HEK293T (cell line): ENCODE measurements around the gene SLC4A2.
A peak's percentile ranks its signal among the peaks of the same experiment; 100 is the strongest.

Source experiments
- CTCF ChIA-PET: fragments of 350-600 bp; formaldehyde crosslinking; extraction: SDS; loops from one replicate; lab custom pipeline; 2021; ENCODE audit warnings: antibody characterized with exemption, inconsistent platforms; lab: Yijun Ruan, JAX
- POLR2A ChIA-PET: fragments of 350-600 bp; formaldehyde crosslinking; extraction: SDS; loops from one replicate; lab custom pipeline; 2020; ENCODE audit warnings: antibody characterized with exemption, inconsistent platforms; lab: Yijun Ruan, JAX
- DNase-seq: peaks from one replicate; pipeline ENCODE4 v3.0.0; 2012; ENCODE audit warnings: mixed read lengths; ENCODE audit errors: extremely low spot score
- ARNT ChIP-seq: fragments of 450-650 bp; IDR thresholded peaks from 2 replicates; pipeline ENCODE4 v1.6.1; 2017; ENCODE audit warnings: mild to moderate bottlenecking
- BHLHE40 ChIP-seq: fragments of 450-650 bp; IDR thresholded peaks from 2 replicates; pipeline ENCODE4 v1.6.1; 2016; ENCODE audit warnings: mild to moderate bottlenecking, moderate library complexity, borderline replicate concordance
- CTBP1 ChIP-seq: fragments of 450-650 bp; IDR thresholded peaks from 2 replicates; pipeline ENCODE4 v1.6.1; 2016; ENCODE audit warnings: borderline replicate concordance
- ELF4 ChIP-seq: fragments of 450-650 bp; IDR thresholded peaks from 2 replicates; pipeline ENCODE4 v1.6.1; 2017; ENCODE audit warnings: antibody characterized with exemption
- FOXA1 ChIP-seq: fragments of 450-650 bp; IDR thresholded peaks from 2 replicates; pipeline ENCODE4 v1.6.1; 2016; ENCODE audit warnings: mild to moderate bottlenecking
- FOXK2 ChIP-seq: fragments of 450-650 bp; IDR thresholded peaks from 2 replicates; pipeline ENCODE4 v1.6.1; 2016; ENCODE audit warnings: mild to moderate bottlenecking
- FOXM1 ChIP-seq: fragments of 450-650 bp; IDR thresholded peaks from 2 replicates; pipeline ENCODE4 v1.6.1; 2017; ENCODE audit warnings: mild to moderate bottlenecking, borderline replicate concordance
- HDGF ChIP-seq: fragments of 450-650 bp; IDR thresholded peaks from 2 replicates; pipeline ENCODE4 v1.6.1; 2017; ENCODE audit warnings: antibody characterized with exemption, borderline replicate concordance
- L3MBTL2 ChIP-seq: fragments of 450-650 bp; conservative IDR thresholded peaks from 2 replicates; pipeline ENCODE4 v1.6.1; 2016; ENCODE audit warnings: mild to moderate bottlenecking
- LEF1 ChIP-seq: fragments of 450-650 bp; IDR thresholded peaks from 2 replicates; pipeline ENCODE4 v1.6.1; 2017; ENCODE audit warnings: mild to moderate bottlenecking, borderline replicate concordance
- NFRKB ChIP-seq: fragments of 450-650 bp; IDR thresholded peaks from 2 replicates; pipeline ENCODE4 v1.6.1; 2016; ENCODE audit warnings: mild to moderate bottlenecking, moderate library complexity
- SP1 ChIP-seq: fragments of 450-650 bp; IDR thresholded peaks from 2 replicates; pipeline ENCODE4 v1.6.1; 2017
- SUZ12 ChIP-seq: fragments of 450-650 bp; IDR thresholded peaks from 2 replicates; pipeline ENCODE4 v1.6.1; 2016; ENCODE audit warnings: mild to moderate bottlenecking
- TARDBP ChIP-seq: fragments of 450-650 bp; IDR thresholded peaks from 2 replicates; pipeline ENCODE4 v1.6.1; 2016
- ZNF384 ChIP-seq: fragments of 450-650 bp; IDR thresholded peaks from 2 replicates; pipeline ENCODE4 v1.6.1; 2016
- TF ChIP-seq, protein P1 (sequence below): fragments of 450-650 bp; IDR thresholded peaks from 2 replicates; pipeline ENCODE4 v1.6.1; 2016

Gene SLC4A2

DNA sequence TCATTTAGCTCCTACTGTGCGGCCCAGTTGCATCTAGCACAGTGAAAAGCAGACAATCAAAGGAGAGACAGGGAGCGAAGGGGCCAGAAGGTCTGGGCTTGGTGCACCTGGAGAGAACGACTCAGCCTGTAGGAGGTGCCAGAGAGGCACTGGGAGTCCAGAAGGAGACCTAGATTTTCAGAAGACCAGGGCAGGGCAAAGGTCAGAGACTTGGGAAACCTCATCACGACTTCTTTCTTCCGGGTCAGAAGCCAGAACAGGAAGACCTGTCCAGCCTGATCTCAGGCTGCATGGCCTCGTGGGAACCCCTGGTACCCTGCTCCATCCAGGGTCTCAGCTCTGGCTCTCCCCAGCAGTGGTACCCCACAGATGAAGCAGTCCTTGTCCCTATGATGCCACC is 32.0 kb downstream of the SLC4A2 start:
- peak; percentile 62 for DNase-seq
- ChIA-PET POLR2A (interaction anchor here (0.8 kb wide), 1 partner anchor 31 kb away, joined by 3 read pairs; no protein-coding TSS in a partner anchor), CTCF (interaction anchor here (0.6 kb wide), 1 partner anchor 1319 kb away, joined by 3 read pairs; no protein-coding TSS in a partner anchor)
- TF ChIP-seq, protein P1, sequence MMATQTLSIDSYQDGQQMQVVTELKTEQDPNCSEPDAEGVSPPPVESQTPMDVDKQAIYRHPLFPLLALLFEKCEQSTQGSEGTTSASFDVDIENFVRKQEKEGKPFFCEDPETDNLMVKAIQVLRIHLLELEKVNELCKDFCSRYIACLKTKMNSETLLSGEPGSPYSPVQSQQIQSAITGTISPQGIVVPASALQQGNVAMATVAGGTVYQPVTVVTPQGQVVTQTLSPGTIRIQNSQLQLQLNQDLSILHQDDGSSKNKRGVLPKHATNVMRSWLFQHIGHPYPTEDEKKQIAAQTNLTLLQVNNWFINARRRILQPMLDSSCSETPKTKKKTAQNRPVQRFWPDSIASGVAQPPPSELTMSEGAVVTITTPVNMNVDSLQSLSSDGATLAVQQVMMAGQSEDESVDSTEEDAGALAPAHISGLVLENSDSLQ, result no peak
- no peak for TF ChIP-seq FOXK2
- no peak for TF ChIP-seq SP1
- TF ChIP-seq SUZ12, result no peak
- no peak for TF ChIP-seq FOXM1
- no peak for TF ChIP-seq FOXA1
- TF ChIP-seq ZNF384, result no peak
- TF ChIP-seq ARNT, result no peak
- TF ChIP-seq BHLHE40, result no peak

DNA sequence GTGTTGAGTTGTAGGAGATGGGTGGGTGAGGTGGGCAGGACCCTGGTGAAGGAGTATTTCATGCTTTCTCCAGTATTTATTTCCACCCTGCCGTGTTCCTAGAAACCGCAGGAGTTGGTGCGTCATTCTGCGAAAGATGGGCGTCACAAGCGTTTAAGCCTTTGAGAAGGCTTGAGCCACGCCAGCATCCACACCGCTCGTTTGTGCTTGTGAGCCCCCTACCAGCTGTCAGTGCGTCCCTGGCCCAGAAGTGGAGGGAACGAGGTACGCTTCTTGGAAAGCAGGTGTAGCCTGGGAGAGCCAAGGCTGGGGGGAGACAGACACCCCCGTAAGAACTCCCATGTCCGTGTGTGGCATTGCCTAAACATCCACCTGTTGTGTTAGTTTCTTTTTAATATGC is 32.6 kb downstream of the SLC4A2 start:
- POLR2A ChIA-PET, result interaction anchor here (0.8 kb wide), 1 partner anchor 32 kb away, joined by 3 read pairs; no protein-coding TSS in a partner anchor

DNA sequence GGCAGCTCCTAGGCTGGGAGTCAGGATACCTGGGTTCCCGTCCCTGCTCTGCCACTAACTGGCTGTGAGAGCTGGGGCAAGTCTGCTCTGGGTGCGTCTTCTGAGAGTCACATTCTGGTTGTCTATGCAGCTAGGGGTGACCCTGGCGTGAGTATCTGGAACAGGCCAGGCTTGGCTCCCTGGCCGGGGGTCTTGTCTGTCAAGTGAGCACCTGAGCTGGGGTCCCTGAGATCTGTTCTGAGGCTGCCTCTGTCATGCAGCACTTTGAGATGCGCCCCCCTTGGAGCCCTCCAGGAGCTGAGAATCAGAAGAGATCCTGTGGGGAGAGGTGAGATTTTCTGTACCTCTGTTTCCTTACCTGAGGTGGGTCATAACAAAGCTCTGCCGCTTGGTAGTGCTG is 34.4 kb downstream of the SLC4A2 start:
- CTCF ChIA-PET, result no interaction called here
- POLR2A ChIA-PET, result interaction anchor here (1.2 kb wide), 1 partner anchor 9 kb away, joined by 5 read pairs; no protein-coding TSS in a partner anchor
- no peak for DNase-seq
- TF ChIP-seq ELF4, result no peak

More for the DNA sequence above, 32.6 kb downstream of the SLC4A2 start:
- no peak for DNase-seq
- TF ChIP-seq SP1, result no peak
- no peak for TF ChIP-seq FOXM1
- no peak for TF ChIP-seq ZNF384
- no peak for TF ChIP-seq FOXK2
- no peak for TF ChIP-seq CTBP1
- no peak for TF ChIP-seq ARNT
- TF ChIP-seq SUZ12, result no peak
- TF ChIP-seq, protein P1, result no peak
- no peak for TF ChIP-seq FOXA1
- TF ChIP-seq LEF1, result no peak
- no peak for TF ChIP-seq BHLHE40
- TF ChIP-seq TARDBP, result no peak
- TF ChIP-seq ELF4, result no peak
- TF ChIP-seq L3MBTL2, result no peak
- TF ChIP-seq HDGF, result no peak
- TF ChIP-seq NFRKB, result no peak
- CTCF ChIA-PET, result no interaction called here

DNA sequence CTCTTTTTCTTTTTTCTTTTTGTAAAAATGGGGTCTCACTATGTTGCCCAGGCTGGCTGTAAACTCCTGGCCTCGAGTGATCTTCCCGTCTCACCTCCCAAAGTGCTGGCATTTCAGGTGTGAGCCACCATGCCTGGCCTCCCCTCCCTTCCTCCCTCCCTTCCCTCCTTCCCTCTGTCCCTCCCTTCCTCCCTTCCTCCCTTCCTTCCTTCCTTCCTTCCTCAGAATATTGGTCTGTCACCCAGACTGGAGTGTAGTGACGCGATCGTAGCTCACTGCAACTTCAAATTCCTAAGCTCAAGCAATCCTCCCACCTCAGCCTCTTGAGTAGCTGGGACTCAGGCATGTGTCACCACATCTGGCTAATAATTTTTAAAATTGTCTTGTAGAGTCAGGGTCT is 35.3 kb downstream of the SLC4A2 start:
- no peak for DNase-seq
- no peak for TF ChIP-seq SP1
- no peak for TF ChIP-seq CTBP1
- TF ChIP-seq BHLHE40, result no peak
- no peak for TF ChIP-seq SUZ12
- no peak for TF ChIP-seq FOXM1
- no peak for TF ChIP-seq ZNF384
- ChIA-PET CTCF (interaction anchor here (0.6 to 1.1 kb wide), 4 partner anchors 16 to 1494 kb away, joined by 3 to 4 read pairs (median 4); no protein-coding TSS in a partner anchor), POLR2A (interaction anchor here (1.2 to 1.7 kb wide), 2 partner anchors 9 kb away, joined by 5 to 6 read pairs; no protein-coding TSS in a partner anchor)

DNA sequence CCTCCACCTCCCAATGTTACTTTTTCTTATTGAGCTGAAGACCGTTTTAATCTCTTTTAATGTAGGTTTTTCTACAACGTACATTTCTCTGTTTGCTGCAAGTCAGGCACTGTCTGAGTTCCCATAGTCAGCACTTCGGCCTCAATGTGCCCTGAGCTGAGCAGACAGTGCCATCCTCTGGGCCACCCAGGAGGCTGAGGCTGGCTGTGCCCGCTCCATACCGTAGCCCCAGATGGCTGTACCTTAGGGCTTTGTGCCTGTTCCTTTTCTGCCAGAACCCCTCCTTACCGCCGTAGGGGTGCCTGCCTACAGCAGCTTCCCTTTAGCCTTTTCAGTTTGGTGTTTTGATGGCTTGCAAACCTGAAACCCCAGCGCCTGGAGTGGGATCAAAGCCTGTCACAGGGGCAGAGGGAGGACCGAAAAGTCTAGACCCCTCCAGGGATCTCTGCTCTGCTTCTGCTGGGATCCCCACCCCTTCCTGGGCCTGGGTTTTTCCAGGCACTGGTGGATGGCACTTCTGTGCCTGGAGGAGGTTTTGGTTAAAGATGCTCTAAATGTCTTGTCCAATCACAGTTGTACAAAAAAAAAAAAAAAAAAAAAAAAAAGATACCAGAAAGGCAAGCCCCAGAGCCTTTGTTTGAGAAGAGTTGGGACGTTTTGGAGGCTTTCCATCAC is 35.9 kb downstream of the SLC4A2 start:
- ChIA-PET POLR2A (interaction anchor here (0.8 to 1.7 kb wide), 2 partner anchors 10 kb away, joined by 3 to 6 read pairs; no protein-coding TSS in a partner anchor), CTCF (interaction anchor here (0.6 to 1.3 kb wide), 5 partner anchors 15 to 1495 kb away, joined by 3 to 6 read pairs (median 4); no protein-coding TSS in a partner anchor)

More for the DNA sequence above, 35.9 kb downstream of the SLC4A2 start:
- no peak for TF ChIP-seq ARNT
- TF ChIP-seq BHLHE40, result no peak
- TF ChIP-seq FOXK2, result no peak
- TF ChIP-seq, protein P1, result no peak
- TF ChIP-seq LEF1, result no peak
- no peak for TF ChIP-seq FOXA1
- no peak for TF ChIP-seq NFRKB
- no peak for TF ChIP-seq HDGF
- no peak for TF ChIP-seq SP1
- TF ChIP-seq FOXM1, result no peak
- no peak for TF ChIP-seq ELF4
- no peak for TF ChIP-seq TARDBP
- TF ChIP-seq SUZ12, result no peak
- TF ChIP-seq L3MBTL2, result no peak
- TF ChIP-seq CTBP1, result no peak
- DNase-seq, result no peak
